Measurements from ENCODE around the gene GALNTL6.

GALNTL6 gene

GRCh38 chr4:171889681-171890080, 76.5 kb downstream of the GALNTL6 start:
- DNase-seq = no peak

- DNase-seq = no peak
Observed at GRCh38 chr4:171891038-171891437, 77.8 kb downstream of the GALNTL6 start.

- no peak for DNase-seq
Observed at GRCh38 chr4:171896426-171896825, 83.2 kb downstream of the GALNTL6 start.

- DNase-seq = no peak
Observed at GRCh38 chr4:171919314-171919713, 106.1 kb downstream of the GALNTL6 start.

GRCh38 chr4:171920901-171921300, 107.7 kb downstream of the GALNTL6 start:
- no peak for DNase-seq

- no peak for DNase-seq
Observed at GRCh38 chr4:171924746-171925376, 111.7 kb downstream of the GALNTL6 start.

GRCh38 chr4:171928336-171928735, 115.1 kb downstream of the GALNTL6 start:
- no peak for DNase-seq

- no peak for DNase-seq
Observed at GRCh38 chr4:171929477-171929876, 116.3 kb downstream of the GALNTL6 start.

GRCh38 chr4:171929907-171930306, 116.7 kb downstream of the GALNTL6 start:
- no peak for DNase-seq

- DNase-seq = no peak
Observed at GRCh38 chr4:171932238-171932637, 119.0 kb downstream of the GALNTL6 start.

GRCh38 chr4:171940656-171941055, 127.5 kb downstream of the GALNTL6 start:
- DNase-seq = no peak

GRCh38 chr4:171947400-171947799, 134.2 kb downstream of the GALNTL6 start:
- DNase-seq = no peak

- no peak for DNase-seq
Observed at GRCh38 chr4:171948038-171948437, 134.8 kb downstream of the GALNTL6 start.

- no peak for DNase-seq
Observed at GRCh38 chr4:171954650-171955049, 141.4 kb downstream of the GALNTL6 start.

- no peak for DNase-seq
Observed at GRCh38 chr4:171956678-171957077, 143.5 kb downstream of the GALNTL6 start.

GRCh38 chr4:171962110-171962509, 148.9 kb downstream of the GALNTL6 start:
- DNase-seq = no peak

GRCh38 chr4:171966356-171966755, 153.2 kb downstream of the GALNTL6 start:
- DNase-seq = no peak

- DNase-seq = no peak
Observed at GRCh38 chr4:171978216-171978615, 165.0 kb downstream of the GALNTL6 start.

GRCh38 chr4:171979461-171979860, 166.3 kb downstream of the GALNTL6 start:
- DNase-seq = no peak

GRCh38 chr4:171981185-171981584, 168.0 kb downstream of the GALNTL6 start:
- DNase-seq = no peak

GRCh38 chr4:171983935-171984805, 171.0 kb downstream of the GALNTL6 start:
- no peak for DNase-seq

GRCh38 chr4:171985129-171985528, 171.9 kb downstream of the GALNTL6 start:
- no peak for DNase-seq

GRCh38 chr4:171993247-171993646, 180.0 kb downstream of the GALNTL6 start:
- DNase-seq = no peak

- DNase-seq = no peak
Observed at GRCh38 chr4:172007889-172008288, 194.7 kb downstream of the GALNTL6 start.

Data from activated CD4-positive, alpha-beta T cell treated with anti-CD3 and anti-CD28 coated beads, Interleukin-2, amount 50 U/mL, for 16 hours (primary cell).